RWPE2 (cell line): ENCODE data around the gene RFX3.

Source experiments
- ATAC-seq: fragments of 200-7000 bp; cut with Tn5 transposase; 3 replicates; pipeline ENCODE4 v1.9.1; 2021; ENCODE audit warnings: low read depth
- DNase-seq: peaks from one replicate; pipeline ENCODE4 v3.0.0-alpha.2; 2020; ENCODE audit warnings: low spot score
- H3K27ac ChIP-seq: fragments of 450-650 bp; 2 replicates; pipeline ENCODE4 v1.5.1; 2017; ENCODE audit warnings: mild to moderate bottlenecking; ENCODE audit not compliant: poor library complexity, severe bottlenecking
- H3K27me3 ChIP-seq: fragments of 250-450 bp; sonication (Bioruptor Pico); 2 replicates; pipeline ENCODE4 v1.5.1; 2021; ENCODE audit warnings: mild to moderate bottlenecking, moderate library complexity; ENCODE audit not compliant: insufficient read depth, poor library complexity, severe bottlenecking
- H3K36me3 ChIP-seq: fragments of 250-450 bp; sonication (Bioruptor Pico); 2 replicates; pipeline ENCODE4 v1.5.1; 2020; ENCODE audit warnings: low read depth, mild to moderate bottlenecking, moderate library complexity
- H3K4me1 ChIP-seq: fragments of 250-450 bp; sonication (Bioruptor Pico); 2 replicates; pipeline ENCODE4 v1.5.1; 2021; ENCODE audit warnings: mild to moderate bottlenecking, moderate library complexity; ENCODE audit not compliant: insufficient read depth, poor library complexity, severe bottlenecking
- H3K4me3 ChIP-seq: fragments of 250-450 bp; sonication (Bioruptor Pico); 2 replicates; pipeline ENCODE4 v1.5.1; 2021; ENCODE audit warnings: mild to moderate bottlenecking, moderate library complexity; ENCODE audit not compliant: severe bottlenecking
- H3K9me3 ChIP-seq: fragments of 250-450 bp; sonication (Bioruptor Pico); 2 replicates; pipeline ENCODE4 v1.5.1; 2021; ENCODE audit warnings: mild to moderate bottlenecking, moderate library complexity; ENCODE audit not compliant: severe bottlenecking
- CTCF ChIP-seq: fragments of 450-650 bp; IDR thresholded peaks from one replicate; pipeline ENCODE4 v1.5.1; 2017; ENCODE audit warnings: mild to moderate bottlenecking, moderate library complexity; ENCODE audit not compliant: poor library complexity, severe bottlenecking

The RFX3 gene

GRCh38 chr9:3398232-3398648 is 127.6 kb downstream of the RFX3 start:
- Histone ChIP-seq H3K4me1 (no peaks in the 10 kb centered on the region), H3K27me3 (no peaks in the 10 kb centered on the region), H3K27ac (no peak overlapping the region), H3K9me3 (no peaks in the 10 kb centered on the region), H3K36me3 (no peaks in the 10 kb centered on the region), H3K4me3 (no peak overlapping the region)
- ATAC-seq (no peak), DNase-seq (no peak)
- no peak for TF ChIP-seq CTCF

- ATAC-seq (no peak), DNase-seq (no peak)
- H3K27me3 ChIP-seq = no peaks in the 10 kb centered on the region
- no peaks in the 10 kb centered on the region for H3K4me1 ChIP-seq
- no peaks in the 10 kb centered on the region for H3K36me3 ChIP-seq
- no peak overlapping the region for H3K4me3 ChIP-seq
- H3K27ac ChIP-seq = no peak overlapping the region
- no peaks in the 10 kb centered on the region for H3K9me3 ChIP-seq
- no peak for TF ChIP-seq CTCF
Observed at GRCh38 chr9:3397766-3398165, 128.0 kb downstream of the RFX3 start.

- TF ChIP-seq CTCF = no peak
- Histone ChIP-seq H3K27ac (no peak overlapping the region), H3K4me3 (no peak overlapping the region), H3K27me3 (no peaks in the 10 kb centered on the region), H3K4me1 (no peaks in the 10 kb centered on the region), H3K36me3 (no peaks in the 10 kb centered on the region), H3K9me3 (no peaks in the 10 kb centered on the region)
- DNase-seq = no peak
- ATAC-seq = no peak
Observed at GRCh38 chr9:3391414-3391813, 134.4 kb downstream of the RFX3 start.

- DNase-seq (no peak), ATAC-seq (peak; percentile 48; the same call in 1 of the 3 replicates)
- no peaks in the 10 kb centered on the region for H3K27me3 ChIP-seq
- TF ChIP-seq CTCF = no peak
- H3K9me3 ChIP-seq = no peaks in the 10 kb centered on the region
- no peaks in the 10 kb centered on the region; the same call in 1 of the 2 replicates for H3K36me3 ChIP-seq
- no peak overlapping the region for H3K27ac ChIP-seq
- no peak overlapping the region for H3K4me3 ChIP-seq
- H3K4me1 ChIP-seq = no peaks in the 10 kb centered on the region
Observed at GRCh38 chr9:3386753-3387152, 139.0 kb downstream of the RFX3 start.

GRCh38 chr9:3385871-3386270 is 139.9 kb downstream of the RFX3 start:
- DNase-seq = no peak
- no peaks in the 10 kb centered on the region for H3K27me3 ChIP-seq
- H3K4me3 ChIP-seq = no peak overlapping the region
- H3K36me3 ChIP-seq = no peaks in the 10 kb centered on the region; the same call in 1 of the 2 replicates
- ATAC-seq = no peak
- H3K27ac ChIP-seq = no peak overlapping the region
- TF ChIP-seq CTCF = no peak
- no peaks in the 10 kb centered on the region for H3K9me3 ChIP-seq
- no peaks in the 10 kb centered on the region for H3K4me1 ChIP-seq
